ENCODE data around the gene HIVEP1. TPM values are rescaled to one million over a fixed set of nuclear protein-coding genes. Genes with fewer than 3 reads are reported as not detected.

HIVEP1 gene
- total RNA-seq, 1 experiment from 2014 or later = 6.6 TPM

DNA sequence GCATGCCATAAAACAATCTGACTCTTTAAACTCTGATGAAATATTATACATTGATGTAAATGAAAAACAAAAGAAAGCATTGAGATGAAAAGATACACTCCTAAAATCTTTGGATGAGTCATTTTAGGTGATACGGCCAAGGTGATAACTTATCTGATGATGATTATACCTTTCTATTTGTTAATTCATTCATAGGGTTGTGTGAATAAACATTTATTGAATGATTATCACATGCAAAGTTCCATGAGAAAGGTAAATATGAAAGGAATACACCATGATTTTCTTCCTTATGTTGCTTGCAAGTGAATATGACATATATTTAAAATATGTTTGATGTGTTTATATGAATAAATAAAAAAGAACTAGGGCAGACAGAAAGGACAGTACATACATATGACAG is 15.4 kb upstream of the HIVEP1 start:
- Histone ChIP-seq H3K9me3 (ENCODE audit: low read length) (no peaks in the 10 kb centered on the region), H3K9me2 (replicated peaks; ENCODE audit: low read length) (no peaks in the 10 kb centered on the region), H3K36me3 (ENCODE audit: low read depth, low read length) (no peaks in the 10 kb centered on the region), H3K4me3 (ENCODE audit: low read length) (no peak overlapping the region), H3K4me2 (ENCODE audit: low read length) (no peak overlapping the region), H3K27me3 (ENCODE audit: low read length) (no peaks in the 10 kb centered on the region), H2AFZ (ENCODE audit: low read length) (no peak overlapping the region), H3K9ac (ENCODE audit: low read length) (no peak overlapping the region), H3F3A (ENCODE audit: low read length, unreplicated experiment) (no peaks in the 10 kb centered on the region), H3K4me1 (ENCODE audit: insufficient read depth, low read length) (peaks cover 9% of the 10 kb centered on the region; the same call in 1 of the 2 replicates), H3K27ac (ENCODE audit: low read length) (no peak overlapping the region), H4K20me1 (ENCODE audit: low read length) (no peaks in the 10 kb centered on the region), H3K79me2 (ENCODE audit: low read length) (no peaks in the 10 kb centered on the region)
- BruUV-seq (replicated peaks) = no TSS peak
- no peak for TF ChIP-seq EZH2phosphoT487 (IDR thresholded peaks at IDR 0.05; ENCODE audit: borderline replicate concordance, low read length)
- TF ChIP-seq, protein P1, sequence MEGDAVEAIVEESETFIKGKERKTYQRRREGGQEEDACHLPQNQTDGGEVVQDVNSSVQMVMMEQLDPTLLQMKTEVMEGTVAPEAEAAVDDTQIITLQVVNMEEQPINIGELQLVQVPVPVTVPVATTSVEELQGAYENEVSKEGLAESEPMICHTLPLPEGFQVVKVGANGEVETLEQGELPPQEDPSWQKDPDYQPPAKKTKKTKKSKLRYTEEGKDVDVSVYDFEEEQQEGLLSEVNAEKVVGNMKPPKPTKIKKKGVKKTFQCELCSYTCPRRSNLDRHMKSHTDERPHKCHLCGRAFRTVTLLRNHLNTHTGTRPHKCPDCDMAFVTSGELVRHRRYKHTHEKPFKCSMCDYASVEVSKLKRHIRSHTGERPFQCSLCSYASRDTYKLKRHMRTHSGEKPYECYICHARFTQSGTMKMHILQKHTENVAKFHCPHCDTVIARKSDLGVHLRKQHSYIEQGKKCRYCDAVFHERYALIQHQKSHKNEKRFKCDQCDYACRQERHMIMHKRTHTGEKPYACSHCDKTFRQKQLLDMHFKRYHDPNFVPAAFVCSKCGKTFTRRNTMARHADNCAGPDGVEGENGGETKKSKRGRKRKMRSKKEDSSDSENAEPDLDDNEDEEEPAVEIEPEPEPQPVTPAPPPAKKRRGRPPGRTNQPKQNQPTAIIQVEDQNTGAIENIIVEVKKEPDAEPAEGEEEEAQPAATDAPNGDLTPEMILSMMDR (conservative IDR thresholded peaks at IDR 0.05; ENCODE audit: low read depth, low read length) = no peak
- TF ChIP-seq EZH2 (IDR thresholded peaks at IDR 0.05; ENCODE audit: low read length, unreplicated experiment) = no peak
- intact Hi-C loops (cut with micrococcal nuclease) = no loop called here
- DNase-seq = no peak
- ATAC-seq = no peak
- CTCF ChIA-PET = no interaction called here
- POLR2A ChIA-PET (ENCODE audit: unreplicated experiment) = no interaction called here

DNA sequence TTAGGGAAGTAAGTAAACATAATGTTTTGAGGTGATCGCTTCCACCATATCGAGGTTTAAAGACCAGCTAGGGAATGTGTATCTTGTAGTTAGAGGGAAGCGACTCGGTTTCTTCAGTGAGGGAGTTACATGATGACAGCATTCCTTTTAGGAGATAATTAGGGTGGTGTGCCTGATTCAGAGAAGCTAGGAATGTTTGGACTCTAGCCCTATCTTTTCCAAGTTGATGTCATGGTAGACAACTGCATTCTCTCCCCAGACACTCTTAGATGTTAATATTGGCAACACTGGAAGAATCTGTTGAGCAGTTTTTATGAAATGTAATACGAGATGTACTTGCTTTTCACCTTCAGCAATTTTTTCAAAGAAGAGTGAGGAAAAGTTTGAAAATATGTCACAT is 12.9 kb upstream of the HIVEP1 start:
- H3K27me3 ChIP-seq (ENCODE audit: low read length) = no peaks in the 10 kb centered on the region
- H4K20me1 ChIP-seq (ENCODE audit: low read length) = no peaks in the 10 kb centered on the region
- no peaks in the 10 kb centered on the region for H3K36me3 ChIP-seq (ENCODE audit: low read depth, low read length)
- no peaks in the 10 kb centered on the region for H3K9me3 ChIP-seq (ENCODE audit: low read length)
- no peaks in the 10 kb centered on the region for H3K79me2 ChIP-seq (ENCODE audit: low read length)
- no peaks in the 10 kb centered on the region for H3F3A ChIP-seq (ENCODE audit: low read length, unreplicated experiment)
- H2AFZ ChIP-seq (ENCODE audit: low read length) = no peak overlapping the region
- ATAC-seq = no peak
- no TSS peak for BruUV-seq (replicated peaks)
- ChIA-PET POLR2A (ENCODE audit: unreplicated experiment) (no interaction called here), CTCF (no interaction called here)
- H3K4me2 ChIP-seq (ENCODE audit: low read length) = no peak overlapping the region
- H3K4me1 ChIP-seq (ENCODE audit: insufficient read depth, low read length) = peaks cover 9% of the 10 kb centered on the region; the same call in 1 of the 2 replicates
- no peaks in the 10 kb centered on the region for H3K9me2 ChIP-seq (replicated peaks; ENCODE audit: low read length)
- H3K4me3 ChIP-seq (ENCODE audit: low read length) = no peak overlapping the region
- H3K9ac ChIP-seq (ENCODE audit: low read length) = no peak overlapping the region
- intact Hi-C loops (cut with micrococcal nuclease) = no loop called here
- DNase-seq = no peak
- H3K27ac ChIP-seq (ENCODE audit: low read length) = no peak overlapping the region
- no peak for TF ChIP-seq EZH2 (IDR thresholded peaks at IDR 0.05; ENCODE audit: low read length, unreplicated experiment)
- TF ChIP-seq, protein P1 (conservative IDR thresholded peaks at IDR 0.05; ENCODE audit: low read depth, low read length) = no peak
- no peak for TF ChIP-seq EZH2phosphoT487 (IDR thresholded peaks at IDR 0.05; ENCODE audit: borderline replicate concordance, low read length)

DNA sequence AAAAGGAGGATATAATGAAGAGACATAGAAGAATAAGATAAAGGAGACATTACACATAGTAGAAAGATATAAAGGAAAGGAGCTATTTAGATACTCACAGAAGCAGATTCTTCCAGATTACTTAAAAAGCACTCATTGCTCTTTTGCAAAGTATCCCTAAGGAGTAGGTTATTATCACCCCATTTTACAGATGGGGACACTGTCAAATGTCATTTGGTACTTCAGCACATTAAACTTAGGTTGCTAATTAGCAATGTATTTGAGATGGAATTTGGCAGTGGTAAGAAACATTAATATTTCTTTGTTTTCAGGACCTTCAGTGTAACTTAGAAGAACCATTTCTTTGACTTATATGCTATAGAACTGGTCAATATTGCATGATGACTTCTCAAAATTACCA is 11.9 kb upstream of the HIVEP1 start:
- Histone ChIP-seq H3K4me1 (ENCODE audit: insufficient read depth, low read length) (peaks cover under 1% of the 10 kb centered on the region; the same call in 1 of the 2 replicates), H3K27me3 (ENCODE audit: low read length) (no peaks in the 10 kb centered on the region), H3K4me3 (ENCODE audit: low read length) (no peak overlapping the region), H3K36me3 (ENCODE audit: low read depth, low read length) (no peaks in the 10 kb centered on the region), H3F3A (ENCODE audit: low read length, unreplicated experiment) (no peaks in the 10 kb centered on the region), H3K9me2 (replicated peaks; ENCODE audit: low read length) (no peaks in the 10 kb centered on the region), H2AFZ (ENCODE audit: low read length) (no peak overlapping the region), H3K9ac (ENCODE audit: low read length) (no peak overlapping the region), H3K79me2 (ENCODE audit: low read length) (no peaks in the 10 kb centered on the region), H3K4me2 (ENCODE audit: low read length) (no peak overlapping the region), H4K20me1 (ENCODE audit: low read length) (no peaks in the 10 kb centered on the region), H3K27ac (ENCODE audit: low read length) (no peak overlapping the region), H3K9me3 (ENCODE audit: low read length) (no peaks in the 10 kb centered on the region)
- POLR2A ChIA-PET (ENCODE audit: unreplicated experiment) = no interaction called here
- no peak for DNase-seq
- no TSS peak for BruUV-seq (replicated peaks)
- CTCF ChIA-PET = no interaction called here
- TF ChIP-seq, protein P1 (conservative IDR thresholded peaks at IDR 0.05; ENCODE audit: low read depth, low read length) = no peak
- TF ChIP-seq EZH2 (IDR thresholded peaks at IDR 0.05; ENCODE audit: low read length, unreplicated experiment) (no peak), EZH2phosphoT487 (IDR thresholded peaks at IDR 0.05; ENCODE audit: borderline replicate concordance, low read length) (no peak)
- intact Hi-C loops (cut with micrococcal nuclease) = no loop called here
- ATAC-seq = no peak
